Measurements from ENCODE around the gene HS6ST2.

HS6ST2 gene

GRCh38 chrX:132664273-132664672, 294.2 kb downstream of the HS6ST2 start:
- no peaks in the 10 kb centered on the region for H3K4me1 ChIP-seq (ENCODE audit: insufficient read depth, low read length, severe bottlenecking)
- H2AFZ ChIP-seq (ENCODE audit: low read length) = no peak overlapping the region
- H3K9ac ChIP-seq (ENCODE audit: low read length) = no peak overlapping the region
- no peaks in the 10 kb centered on the region for H3F3A ChIP-seq (ENCODE audit: insufficient read depth, low read length)
- no peaks in the 10 kb centered on the region for H3K36me3 ChIP-seq (ENCODE audit: insufficient read depth, low read length)
- H3K4me2 ChIP-seq (ENCODE audit: low read length) = no peak overlapping the region
- H3K79me2 ChIP-seq (ENCODE audit: insufficient read depth, low read length) = no peaks in the 10 kb centered on the region
- no peak overlapping the region for H3K4me3 ChIP-seq (ENCODE audit: low read depth, low read length, poor library complexity, severe bottlenecking)
- no peaks in the 10 kb centered on the region for H3K27me3 ChIP-seq (ENCODE audit: insufficient read depth, low read length)
- no peak overlapping the region for H3K27ac ChIP-seq (ENCODE audit: low read depth, low read length, poor library complexity, severe bottlenecking)
- H4K20me1 ChIP-seq (ENCODE audit: insufficient read depth, low read length) = no peaks in the 10 kb centered on the region
- no peak for TF ChIP-seq EZH2 (IDR thresholded peaks at IDR 0.05; ENCODE audit: borderline replicate concordance, low read length)
- TF ChIP-seq CTCF (IDR thresholded peaks at IDR 0.05; ENCODE audit: low read length) = no peak
- H3K9me3 ChIP-seq (ENCODE audit: low read length) = no peaks in the 10 kb centered on the region
- no peaks in the 10 kb centered on the region for H3K9me2 ChIP-seq (ENCODE audit: low read depth, low read length)

GRCh38 chrX:132662844-132663243, 295.6 kb downstream of the HS6ST2 start:
- no peaks in the 10 kb centered on the region for H3K36me3 ChIP-seq (ENCODE audit: insufficient read depth, low read length)
- no peak overlapping the region for H3K4me2 ChIP-seq (ENCODE audit: low read length)
- no peaks in the 10 kb centered on the region for H3K27me3 ChIP-seq (ENCODE audit: insufficient read depth, low read length)
- H4K20me1 ChIP-seq (ENCODE audit: insufficient read depth, low read length) = no peaks in the 10 kb centered on the region
- no peaks in the 10 kb centered on the region for H3K9me3 ChIP-seq (ENCODE audit: low read length)
- TF ChIP-seq CTCF (IDR thresholded peaks at IDR 0.05; ENCODE audit: low read length) (no peak), EZH2 (IDR thresholded peaks at IDR 0.05; ENCODE audit: borderline replicate concordance, low read length) (no peak)
- H3K79me2 ChIP-seq (ENCODE audit: insufficient read depth, low read length) = no peaks in the 10 kb centered on the region
- H3K4me1 ChIP-seq (ENCODE audit: insufficient read depth, low read length, severe bottlenecking) = no peaks in the 10 kb centered on the region
- no peak overlapping the region for H2AFZ ChIP-seq (ENCODE audit: low read length)
- no peaks in the 10 kb centered on the region for H3K9me2 ChIP-seq (ENCODE audit: low read depth, low read length)
- no peak overlapping the region for H3K4me3 ChIP-seq (ENCODE audit: low read depth, low read length, poor library complexity, severe bottlenecking)
- no peaks in the 10 kb centered on the region for H3F3A ChIP-seq (ENCODE audit: insufficient read depth, low read length)
- H3K27ac ChIP-seq (ENCODE audit: low read depth, low read length, poor library complexity, severe bottlenecking) = no peak overlapping the region
- H3K9ac ChIP-seq (ENCODE audit: low read length) = no peak overlapping the region

GRCh38 chrX:132657876-132658275, 300.6 kb downstream of the HS6ST2 start:
- Histone ChIP-seq H3K4me3 (ENCODE audit: low read depth, low read length, poor library complexity, severe bottlenecking) (no peak overlapping the region), H3F3A (ENCODE audit: insufficient read depth, low read length) (no peaks in the 10 kb centered on the region), H3K4me2 (ENCODE audit: low read length) (no peak overlapping the region), H3K9ac (ENCODE audit: low read length) (no peak overlapping the region), H3K27me3 (ENCODE audit: insufficient read depth, low read length) (no peaks in the 10 kb centered on the region), H4K20me1 (ENCODE audit: insufficient read depth, low read length) (no peaks in the 10 kb centered on the region), H3K36me3 (ENCODE audit: insufficient read depth, low read length) (no peaks in the 10 kb centered on the region), H2AFZ (ENCODE audit: low read length) (no peak overlapping the region), H3K27ac (ENCODE audit: low read depth, low read length, poor library complexity, severe bottlenecking) (no peak overlapping the region), H3K79me2 (ENCODE audit: insufficient read depth, low read length) (no peaks in the 10 kb centered on the region), H3K9me2 (ENCODE audit: low read depth, low read length) (no peaks in the 10 kb centered on the region), H3K4me1 (ENCODE audit: insufficient read depth, low read length, severe bottlenecking) (no peaks in the 10 kb centered on the region), H3K9me3 (ENCODE audit: low read length) (no peaks in the 10 kb centered on the region)
- TF ChIP-seq EZH2 (IDR thresholded peaks at IDR 0.05; ENCODE audit: borderline replicate concordance, low read length) = no peak
- TF ChIP-seq CTCF (IDR thresholded peaks at IDR 0.05; ENCODE audit: low read length) = no peak
